Keratinocyte (primary cell): Measurements from ENCODE around the gene RIN3. TPM values are rescaled to one million over a fixed set of nuclear protein-coding genes. Genes with fewer than 3 reads are reported as not detected.

Source experiments
- DNase-seq: peaks from one replicate; pipeline ENCODE4 v3.0.0-alpha.2; 2011; ENCODE audit warnings: low read depth, missing footprints, low spot score
- FAIRE-seq: peaks from 2 replicates; lab custom pipeline; 2011; peaks lifted over from hg19 to GRCh38; lab: Jason Lieb, UNC
- H2AFZ ChIP-seq: 2 replicates; pipeline ENCODE4 v1.6.0; 2012; ENCODE audit warnings: low read length, control low read depth, inconsistent platforms; ENCODE audit not compliant: control insufficient read depth
- H3K27ac ChIP-seq: 2 replicates; pipeline ENCODE4 v1.5.1; 2011; ENCODE audit warnings: low read length; ENCODE audit not compliant: control insufficient read depth, insufficient read depth
- H3K27me3 ChIP-seq: 3 replicates; pipeline ENCODE4 v1.6.0; 2011; ENCODE audit warnings: low read length; ENCODE audit not compliant: control insufficient read depth, insufficient read depth; ENCODE audit errors: extremely low read depth
- H3K36me3 ChIP-seq, 2 experiments: 2 replicates in 1 of 2; 3 replicates in 1 of 2; pipeline ENCODE4 v1.5.1; 2011; ENCODE audit warnings: low read length in 2 of 2, mild to moderate bottlenecking in 1 of 2; ENCODE audit not compliant: control insufficient read depth in 2 of 2, insufficient read depth in 2 of 2; ENCODE audit errors: extremely low read depth in 1 of 2
- H3K4me1 ChIP-seq: 3 replicates; pipeline ENCODE4 v1.5.1; 2011; ENCODE audit warnings: low read length; ENCODE audit not compliant: control insufficient read depth, insufficient read depth; ENCODE audit errors: extremely low read depth
- H3K4me2 ChIP-seq: 3 replicates; pipeline ENCODE4 v1.6.0; 2011; ENCODE audit warnings: low read depth, low read length; ENCODE audit not compliant: control insufficient read depth, insufficient read depth; ENCODE audit errors: extremely low read depth
- H3K4me3 ChIP-seq, 3 experiments: fragments of 200-600 bp in 1 of 3; sonication (generic) in 1 of 3; 2 replicates in 2 of 3; 3 replicates in 1 of 3; pipeline ENCODE4 v1.5.1; 2011 to 2016; ENCODE audit warnings: low read length in 3 of 3, mild to moderate bottlenecking in 3 of 3, control low read depth in 2 of 3, inconsistent platforms in 1 of 3, low read depth in 1 of 3, mixed read lengths in 1 of 3, mixed run types in 1 of 3, moderate library complexity in 1 of 3; ENCODE audit not compliant: control insufficient read depth in 2 of 3, insufficient read depth in 2 of 3; ENCODE audit errors: extremely low read depth in 1 of 3
- H3K79me2 ChIP-seq: 2 replicates; pipeline ENCODE4 v1.6.0; 2012; ENCODE audit warnings: low read length; ENCODE audit not compliant: control insufficient read depth, insufficient read depth
- H3K9ac ChIP-seq: 3 replicates; pipeline ENCODE4 v1.6.0; 2011; ENCODE audit warnings: low read length; ENCODE audit not compliant: control insufficient read depth, insufficient read depth; ENCODE audit errors: extremely low read depth
- H3K9me1 ChIP-seq: 3 replicates; pipeline ENCODE4 v1.6.0; 2011; ENCODE audit warnings: low read length; ENCODE audit not compliant: control insufficient read depth, insufficient read depth; ENCODE audit errors: extremely low read depth
- H3K9me3 ChIP-seq: 2 replicates; pipeline ENCODE4 v1.5.1; 2012; ENCODE audit warnings: low read depth, low read length; ENCODE audit not compliant: control insufficient read depth
- H4K20me1 ChIP-seq: 3 replicates; pipeline ENCODE4 v1.6.0; 2011; ENCODE audit warnings: low read length; ENCODE audit not compliant: control insufficient read depth, insufficient read depth; ENCODE audit errors: extremely low read depth
- EZH2 ChIP-seq: IDR thresholded peaks from one replicate; pipeline ENCODE4 v1.6.1; 2012; ENCODE audit warnings: inconsistent platforms, mild to moderate bottlenecking, low read length, moderate library complexity
- dilution Hi-C: fragments of 300-500 bp; cut with MboI; formaldehyde crosslinking; loops from one replicate; pipeline ENCODE4 v1.7.0; 2020; ENCODE audit warnings: low sequenced_read_pairs; ENCODE audit not compliant: extremely low pct_ligation_motif_present
- polyA plus RNA-seq, 5 experiments: library from polyadenylated mRNA; depleted of rRNA in 3 of 5; stranded (reverse) in 3 of 5; stranded (forward) in 1 of 5; unstranded in 1 of 5; fragments of >200 nt; gene quantifications; 1 replicate in 1 of 5; 2 replicates in 3 of 5; 3 replicates in 1 of 5; pipeline versions ENCODE4 v1.2.1 to v1.2.3, GENCODE V29; 2011 to 2012; ENCODE audit warnings: missing spikeins in 2 of 5, low read depth in 1 of 5, low replicate concordance in 1 of 5
- TF ChIP-seq, protein P1 (sequence below), 3 experiments: IDR thresholded peaks in 1 of 3; conservative IDR thresholded peaks in 1 of 3; optimal IDR thresholded peaks in 1 of 3; 2 replicates in 2 of 3; 3 replicates in 1 of 3; pipeline versions ENCODE3 to v1.5.1; 2011; ENCODE audit warnings: low read length in 3 of 3, mild to moderate bottlenecking in 3 of 3, moderate library complexity in 2 of 3, control low read depth in 1 of 3, inconsistent platforms in 1 of 3; ENCODE audit not compliant: insufficient read depth in 2 of 3; ENCODE audit errors: extremely low read depth in 1 of 3

RIN3 gene
- polyA plus RNA-seq, 1 donor (not counting 4 experiments of a cell fraction or from before 2014, with no cell fraction given): 1.2 TPM

DNA sequence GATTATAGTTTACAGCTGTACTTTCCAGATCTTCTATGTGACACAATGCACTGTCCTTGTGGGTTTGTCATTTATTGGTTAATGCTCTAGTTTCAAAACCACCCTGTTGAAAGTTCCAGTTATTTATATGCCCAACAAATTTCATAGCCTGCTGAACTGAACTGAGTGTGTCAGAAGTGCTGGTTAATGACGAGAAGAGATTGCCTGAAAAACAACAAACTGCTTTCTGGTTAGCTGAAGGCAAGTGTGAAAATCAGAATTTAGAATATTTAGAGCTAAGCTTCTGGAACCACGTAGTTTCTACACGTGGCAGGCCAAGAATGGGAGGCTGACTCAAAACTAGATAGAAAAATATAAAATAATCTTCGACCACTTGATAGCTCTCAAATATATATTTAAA is 19.1 kb upstream of the RIN3 start:
- FAIRE-seq: no peak

DNA sequence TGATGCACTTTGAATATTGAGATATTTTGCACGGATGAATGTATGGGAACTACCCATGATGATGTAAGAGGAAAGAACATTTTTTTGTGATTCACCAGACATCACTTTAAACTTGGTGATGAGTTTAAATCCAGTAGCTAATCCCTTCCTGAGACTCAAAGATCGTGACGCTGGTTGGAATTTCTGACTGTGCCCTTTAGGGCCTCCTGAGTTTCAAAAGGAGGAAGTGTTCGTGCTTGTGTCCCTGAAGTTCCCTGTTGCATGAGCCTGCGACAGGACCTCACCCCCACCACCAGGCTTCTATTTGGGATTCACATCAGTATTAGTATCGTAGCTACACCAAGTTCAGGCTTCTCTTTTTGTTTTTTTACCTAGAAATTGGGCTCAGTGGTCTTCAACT is 18.6 kb upstream of the RIN3 start:
- Histone ChIP-seq H3K27ac (no peak overlapping the region), H4K20me1 (no peaks in the 10 kb centered on the region), H3K79me2 (no peaks in the 10 kb centered on the region), H3K36me3 (no peaks in the 10 kb centered on the region), H2AFZ (no peak overlapping the region), H3K27me3 (no peaks in the 10 kb centered on the region), H3K9ac (no peak overlapping the region), H3K4me1 (no peaks in the 10 kb centered on the region), H3K9me1 (no peaks in the 10 kb centered on the region), H3K4me3 (no peak overlapping the region), H3K9me3 (no peaks in the 10 kb centered on the region), H3K4me2 (no peak overlapping the region)
- dilution Hi-C loops: no loop called here
- DNase-seq (no peak), FAIRE-seq (no peak)
- TF ChIP-seq, protein P1, sequence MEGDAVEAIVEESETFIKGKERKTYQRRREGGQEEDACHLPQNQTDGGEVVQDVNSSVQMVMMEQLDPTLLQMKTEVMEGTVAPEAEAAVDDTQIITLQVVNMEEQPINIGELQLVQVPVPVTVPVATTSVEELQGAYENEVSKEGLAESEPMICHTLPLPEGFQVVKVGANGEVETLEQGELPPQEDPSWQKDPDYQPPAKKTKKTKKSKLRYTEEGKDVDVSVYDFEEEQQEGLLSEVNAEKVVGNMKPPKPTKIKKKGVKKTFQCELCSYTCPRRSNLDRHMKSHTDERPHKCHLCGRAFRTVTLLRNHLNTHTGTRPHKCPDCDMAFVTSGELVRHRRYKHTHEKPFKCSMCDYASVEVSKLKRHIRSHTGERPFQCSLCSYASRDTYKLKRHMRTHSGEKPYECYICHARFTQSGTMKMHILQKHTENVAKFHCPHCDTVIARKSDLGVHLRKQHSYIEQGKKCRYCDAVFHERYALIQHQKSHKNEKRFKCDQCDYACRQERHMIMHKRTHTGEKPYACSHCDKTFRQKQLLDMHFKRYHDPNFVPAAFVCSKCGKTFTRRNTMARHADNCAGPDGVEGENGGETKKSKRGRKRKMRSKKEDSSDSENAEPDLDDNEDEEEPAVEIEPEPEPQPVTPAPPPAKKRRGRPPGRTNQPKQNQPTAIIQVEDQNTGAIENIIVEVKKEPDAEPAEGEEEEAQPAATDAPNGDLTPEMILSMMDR (optimal IDR thresholded peaks at IDR 0.05 in 1 of 3, IDR thresholded peaks at IDR 0.05 in 1 of 3, conservative IDR thresholded peaks at IDR 0.05 in 1 of 3; ENCODE audit: extremely low read depth in 1 of 3, insufficient read depth in 2 of 3, low read length in 3 of 3): no peak
- TF ChIP-seq EZH2: no peak

More for the DNA sequence above, 19.1 kb upstream of the RIN3 start:
- no peak for TF ChIP-seq EZH2
- TF ChIP-seq, protein P1 (optimal IDR thresholded peaks at IDR 0.05 in 1 of 3, IDR thresholded peaks at IDR 0.05 in 1 of 3, conservative IDR thresholded peaks at IDR 0.05 in 1 of 3; ENCODE audit: extremely low read depth in 1 of 3, insufficient read depth in 2 of 3, low read length in 3 of 3): no peak
- Histone ChIP-seq H3K4me3 (no peak overlapping the region), H3K9ac (no peak overlapping the region), H3K4me1 (no peaks in the 10 kb centered on the region), H2AFZ (no peak overlapping the region), H4K20me1 (no peaks in the 10 kb centered on the region), H3K9me1 (no peaks in the 10 kb centered on the region), H3K79me2 (no peaks in the 10 kb centered on the region), H3K27ac (no peak overlapping the region), H3K4me2 (no peak overlapping the region), H3K27me3 (no peaks in the 10 kb centered on the region), H3K9me3 (no peaks in the 10 kb centered on the region), H3K36me3 (no peaks in the 10 kb centered on the region)
- dilution Hi-C loops: no loop called here
- no peak for DNase-seq
